ENCODE data around the gene LSAMP.

LSAMP gene

GRCh38 chr3:116135457-116136085 lies 309.7 kb downstream of the LSAMP start:
- H2AFZ ChIP-seq (ENCODE audit: low read depth, low read length), result no peak overlapping the region
- no peaks in the 10 kb centered on the region for H3K36me3 ChIP-seq (ENCODE audit: control insufficient read depth in 1 of 2, insufficient read depth in 2 of 2, low read depth in 1 of 2, low read length in 2 of 2)
- no peak overlapping the region for H3K9ac ChIP-seq (ENCODE audit: low read length)
- H4K8ac ChIP-seq (ENCODE audit: low read length), result no peak overlapping the region
- no peak overlapping the region for H4K91ac ChIP-seq (ENCODE audit: low read length)
- no peak overlapping the region for H3K4me2 ChIP-seq (ENCODE audit: low read length, poor library complexity, severe bottlenecking)
- no peak overlapping the region for H3K4ac ChIP-seq (ENCODE audit: low read depth in 1 of 2, low read length in 2 of 2)
- no peak overlapping the region for H2AK5ac ChIP-seq (ENCODE audit: low read length, severe bottlenecking)
- H3K14ac ChIP-seq (ENCODE audit: low read length in 2 of 2), result no peak overlapping the region
- peak; percentile 89 for DNase-seq
- H2BK12ac ChIP-seq (ENCODE audit: low read length in 2 of 2), result no peak overlapping the region
- H3K4me3 ChIP-seq (ENCODE audit: insufficient read depth in 1 of 2, low read depth in 1 of 2, low read length in 2 of 2), result no peak overlapping the region
- H2BK15ac ChIP-seq (ENCODE audit: low read depth, poor library complexity, severe bottlenecking), result no peak overlapping the region
- H3K9me3 ChIP-seq (ENCODE audit: control insufficient read depth, low read length), result no peaks in the 10 kb centered on the region
- no peak overlapping the region for H2BK120ac ChIP-seq (ENCODE audit: low read depth, low read length)
- peaks cover 2% of the 10 kb centered on the region for H3K4me1 ChIP-seq (ENCODE audit: control insufficient read depth, insufficient read depth, low read depth, low read length)
- H3K27me3 ChIP-seq (ENCODE audit: control insufficient read depth in 1 of 2, insufficient read depth in 1 of 2, low read length in 2 of 2), result no peaks in the 10 kb centered on the region
- H3K27ac ChIP-seq (ENCODE audit: low read length, poor library complexity, severe bottlenecking), result no peak overlapping the region
- no peak overlapping the region for H2BK5ac ChIP-seq (ENCODE audit: low read depth, low read length, poor library complexity, severe bottlenecking)
- 9% methylated on average over 1 of the region's 4 CpGs for WGBS
- H3K18ac ChIP-seq (ENCODE audit: low read depth in 1 of 2, low read length in 2 of 2), result no peak overlapping the region
- peaks cover 9% of the 10 kb centered on the region for H3K79me1 ChIP-seq (replicated peaks; ENCODE audit: low read length, poor library complexity, severe bottlenecking)
- H3K23ac ChIP-seq (ENCODE audit: low read length in 2 of 2), result no peak overlapping the region

- no peak overlapping the region for H2BK5ac ChIP-seq (ENCODE audit: low read depth, low read length, poor library complexity, severe bottlenecking)
- H2AFZ ChIP-seq (ENCODE audit: low read depth, low read length), result no peak overlapping the region
- no peak overlapping the region for H3K23ac ChIP-seq (ENCODE audit: low read length in 2 of 2)
- H3K4me2 ChIP-seq (ENCODE audit: low read length, poor library complexity, severe bottlenecking), result no peak overlapping the region
- no peak overlapping the region for H3K4ac ChIP-seq (ENCODE audit: low read depth in 1 of 2, low read length in 2 of 2)
- H4K8ac ChIP-seq (ENCODE audit: low read length), result no peak overlapping the region
- H4K91ac ChIP-seq (ENCODE audit: low read length), result no peak overlapping the region
- H2AK5ac ChIP-seq (ENCODE audit: low read length, severe bottlenecking), result no peak overlapping the region
- peaks cover 10% of the 10 kb centered on the region for H3K79me1 ChIP-seq (replicated peaks; ENCODE audit: low read length, poor library complexity, severe bottlenecking)
- H3K4me1 ChIP-seq (ENCODE audit: control insufficient read depth, insufficient read depth, low read depth, low read length), result no peaks in the 10 kb centered on the region
- H3K18ac ChIP-seq (ENCODE audit: low read depth in 1 of 2, low read length in 2 of 2), result no peak overlapping the region
- 100% methylated on average over 4 of the region's 5 CpGs for WGBS
- no peak overlapping the region for H3K4me3 ChIP-seq (ENCODE audit: insufficient read depth in 1 of 2, low read depth in 1 of 2, low read length in 2 of 2)
- H3K36me3 ChIP-seq (ENCODE audit: control insufficient read depth in 1 of 2, insufficient read depth in 2 of 2, low read depth in 1 of 2, low read length in 2 of 2), result no peaks in the 10 kb centered on the region
- no peak overlapping the region for H2BK12ac ChIP-seq (ENCODE audit: low read length in 2 of 2)
- no peak overlapping the region for H3K14ac ChIP-seq (ENCODE audit: low read length in 2 of 2)
- H3K27me3 ChIP-seq (ENCODE audit: control insufficient read depth in 1 of 2, insufficient read depth in 1 of 2, low read length in 2 of 2), result no peaks in the 10 kb centered on the region
- no peak overlapping the region for H3K27ac ChIP-seq (ENCODE audit: low read length, poor library complexity, severe bottlenecking)
- no peaks in the 10 kb centered on the region for H3K9me3 ChIP-seq (ENCODE audit: control insufficient read depth, low read length)
- no peak overlapping the region for H2BK15ac ChIP-seq (ENCODE audit: low read depth, poor library complexity, severe bottlenecking)
- H3K9ac ChIP-seq (ENCODE audit: low read length), result no peak overlapping the region
- DNase-seq, result no peak
- H2BK120ac ChIP-seq (ENCODE audit: low read depth, low read length), result no peak overlapping the region
Observed at GRCh38 chr3:116129187-116129946, 315.9 kb downstream of the LSAMP start.

GRCh38 chr3:116127464-116127863 lies 317.8 kb downstream of the LSAMP start:
- Histone ChIP-seq H2BK12ac (ENCODE audit: low read length in 2 of 2) (no peak overlapping the region), H3K4ac (ENCODE audit: low read depth in 1 of 2, low read length in 2 of 2) (no peak overlapping the region), H3K9ac (ENCODE audit: low read length) (no peak overlapping the region), H3K4me1 (ENCODE audit: control insufficient read depth, insufficient read depth, low read depth, low read length) (no peaks in the 10 kb centered on the region), H3K4me2 (ENCODE audit: low read length, poor library complexity, severe bottlenecking) (no peak overlapping the region), H2BK15ac (ENCODE audit: low read depth, poor library complexity, severe bottlenecking) (no peak overlapping the region), H4K91ac (ENCODE audit: low read length) (no peak overlapping the region), H3K36me3 (ENCODE audit: control insufficient read depth in 1 of 2, insufficient read depth in 2 of 2, low read depth in 1 of 2, low read length in 2 of 2) (no peaks in the 10 kb centered on the region), H2AK5ac (ENCODE audit: low read length, severe bottlenecking) (no peak overlapping the region), H3K9me3 (ENCODE audit: control insufficient read depth, low read length) (no peaks in the 10 kb centered on the region), H3K27ac (ENCODE audit: low read length, poor library complexity, severe bottlenecking) (no peak overlapping the region), H3K14ac (ENCODE audit: low read length in 2 of 2) (no peak overlapping the region), H2AFZ (ENCODE audit: low read depth, low read length) (no peak overlapping the region), H3K27me3 (ENCODE audit: control insufficient read depth in 1 of 2, insufficient read depth in 1 of 2, low read length in 2 of 2) (no peaks in the 10 kb centered on the region), H3K23ac (ENCODE audit: low read length in 2 of 2) (no peak overlapping the region), H3K79me1 (replicated peaks; ENCODE audit: low read length, poor library complexity, severe bottlenecking) (peaks cover 8% of the 10 kb centered on the region), H2BK120ac (ENCODE audit: low read depth, low read length) (no peak overlapping the region), H4K8ac (ENCODE audit: low read length) (no peak overlapping the region), H2BK5ac (ENCODE audit: low read depth, low read length, poor library complexity, severe bottlenecking) (no peak overlapping the region), H3K18ac (ENCODE audit: low read depth in 1 of 2, low read length in 2 of 2) (no peak overlapping the region), H3K4me3 (ENCODE audit: insufficient read depth in 1 of 2, low read depth in 1 of 2, low read length in 2 of 2) (no peak overlapping the region)
- no CpG with 5 or more reads among the region's 2 CpGs for WGBS
- DNase-seq, result no peak

- H2AFZ ChIP-seq (ENCODE audit: low read depth, low read length), result no peak overlapping the region
- DNase-seq, result no peak
- H3K27ac ChIP-seq (ENCODE audit: low read length, poor library complexity, severe bottlenecking), result no peak overlapping the region
- peaks cover 8% of the 10 kb centered on the region for H3K79me1 ChIP-seq (replicated peaks; ENCODE audit: low read length, poor library complexity, severe bottlenecking)
- H2BK12ac ChIP-seq (ENCODE audit: low read length in 2 of 2), result no peak overlapping the region
- H2BK15ac ChIP-seq (ENCODE audit: low read depth, poor library complexity, severe bottlenecking), result no peak overlapping the region
- no peak overlapping the region for H2BK5ac ChIP-seq (ENCODE audit: low read depth, low read length, poor library complexity, severe bottlenecking)
- no peak overlapping the region for H3K14ac ChIP-seq (ENCODE audit: low read length in 2 of 2)
- H3K9me3 ChIP-seq (ENCODE audit: control insufficient read depth, low read length), result no peaks in the 10 kb centered on the region
- no peak overlapping the region for H3K23ac ChIP-seq (ENCODE audit: low read length in 2 of 2)
- H2BK120ac ChIP-seq (ENCODE audit: low read depth, low read length), result no peak overlapping the region
- H4K8ac ChIP-seq (ENCODE audit: low read length), result no peak overlapping the region
- H3K4ac ChIP-seq (ENCODE audit: low read depth in 1 of 2, low read length in 2 of 2), result no peak overlapping the region
- H3K4me1 ChIP-seq (ENCODE audit: control insufficient read depth, insufficient read depth, low read depth, low read length), result no peaks in the 10 kb centered on the region
- no peaks in the 10 kb centered on the region for H3K36me3 ChIP-seq (ENCODE audit: control insufficient read depth in 1 of 2, insufficient read depth in 2 of 2, low read depth in 1 of 2, low read length in 2 of 2)
- no peak overlapping the region for H3K18ac ChIP-seq (ENCODE audit: low read depth in 1 of 2, low read length in 2 of 2)
- H3K27me3 ChIP-seq (ENCODE audit: control insufficient read depth in 1 of 2, insufficient read depth in 1 of 2, low read length in 2 of 2), result no peaks in the 10 kb centered on the region
- no peak overlapping the region for H3K9ac ChIP-seq (ENCODE audit: low read length)
- no peak overlapping the region for H3K4me2 ChIP-seq (ENCODE audit: low read length, poor library complexity, severe bottlenecking)
- no peak overlapping the region for H4K91ac ChIP-seq (ENCODE audit: low read length)
- no peak overlapping the region for H3K4me3 ChIP-seq (ENCODE audit: insufficient read depth in 1 of 2, low read depth in 1 of 2, low read length in 2 of 2)
- no peak overlapping the region for H2AK5ac ChIP-seq (ENCODE audit: low read length, severe bottlenecking)
Observed at GRCh38 chr3:116124166-116124565, 321.1 kb downstream of the LSAMP start.

All from mesenchymal stem cell (in vitro differentiated cells and primary cell).